ENCODE measurements around the gene EFNA4. TPM values are rescaled to one million over a fixed set of nuclear protein-coding genes. Genes with fewer than 3 reads are reported as not detected.

The EFNA4 gene
- total RNA-seq, 1 donor from 2014 or later = 10.7 TPM

DNA sequence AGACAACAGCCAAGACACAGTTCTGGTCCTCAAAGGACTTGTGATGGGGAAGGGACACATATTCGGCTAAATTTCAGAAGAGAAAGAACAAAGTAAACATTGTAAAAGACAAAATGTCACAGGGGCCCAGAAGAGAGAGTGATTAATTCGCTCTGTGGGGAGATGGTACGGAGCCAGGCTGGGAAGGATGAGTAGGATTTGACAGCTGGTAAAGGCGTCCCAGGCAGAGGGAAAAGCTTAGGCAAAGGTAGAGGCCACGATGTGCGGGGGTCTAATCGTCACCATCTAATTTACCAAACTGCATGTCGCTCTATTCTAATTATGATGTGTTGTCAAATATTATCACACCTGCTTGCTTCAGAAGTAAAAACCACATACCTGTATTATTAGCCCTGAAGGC lies 46.8 kb downstream of the EFNA4 start:
- H3K27me3 ChIP-seq = peaks cover 10% of the 10 kb centered on the region
- no peak for TF ChIP-seq EZH2 (IDR thresholded peaks at IDR 0.05)
- no peak for TF ChIP-seq EZH2phosphoT487 (IDR thresholded peaks at IDR 0.05)
- TF ChIP-seq, protein P1, sequence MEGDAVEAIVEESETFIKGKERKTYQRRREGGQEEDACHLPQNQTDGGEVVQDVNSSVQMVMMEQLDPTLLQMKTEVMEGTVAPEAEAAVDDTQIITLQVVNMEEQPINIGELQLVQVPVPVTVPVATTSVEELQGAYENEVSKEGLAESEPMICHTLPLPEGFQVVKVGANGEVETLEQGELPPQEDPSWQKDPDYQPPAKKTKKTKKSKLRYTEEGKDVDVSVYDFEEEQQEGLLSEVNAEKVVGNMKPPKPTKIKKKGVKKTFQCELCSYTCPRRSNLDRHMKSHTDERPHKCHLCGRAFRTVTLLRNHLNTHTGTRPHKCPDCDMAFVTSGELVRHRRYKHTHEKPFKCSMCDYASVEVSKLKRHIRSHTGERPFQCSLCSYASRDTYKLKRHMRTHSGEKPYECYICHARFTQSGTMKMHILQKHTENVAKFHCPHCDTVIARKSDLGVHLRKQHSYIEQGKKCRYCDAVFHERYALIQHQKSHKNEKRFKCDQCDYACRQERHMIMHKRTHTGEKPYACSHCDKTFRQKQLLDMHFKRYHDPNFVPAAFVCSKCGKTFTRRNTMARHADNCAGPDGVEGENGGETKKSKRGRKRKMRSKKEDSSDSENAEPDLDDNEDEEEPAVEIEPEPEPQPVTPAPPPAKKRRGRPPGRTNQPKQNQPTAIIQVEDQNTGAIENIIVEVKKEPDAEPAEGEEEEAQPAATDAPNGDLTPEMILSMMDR (IDR thresholded peaks at IDR 0.05) = no peak
- Mint-ChIP-seq H3K27me3 (ENCODE audit: insufficient read depth, low read depth) (peaks cover 10% of the 10 kb centered on the region), H3K27ac (no peak overlapping the region), H3K4me3 (no peak overlapping the region), H3K9me3 (no peaks in the 10 kb centered on the region), H3K4me1 (peaks cover 10% of the 10 kb centered on the region), H3K36me3 (no peaks in the 10 kb centered on the region)
- no peak overlapping the region for H3K4me3 ChIP-seq
- H3K9me3 ChIP-seq (ENCODE audit: low read depth) = no peaks in the 10 kb centered on the region
- H3F3A ChIP-seq (ENCODE audit: low read depth) = no peaks in the 10 kb centered on the region
- no peaks in the 10 kb centered on the region for H3K36me3 ChIP-seq
- H3K9ac ChIP-seq = no peak overlapping the region
- no peak for DNase-seq (ENCODE audit: low spot score)
- no peaks in the 10 kb centered on the region for H4K20me1 ChIP-seq (ENCODE audit: low read depth)
- no peaks in the 10 kb centered on the region for H3K4me1 ChIP-seq
- no peak overlapping the region for H2AFZ ChIP-seq (replicated peaks)
- no peaks in the 10 kb centered on the region for H3K79me2 ChIP-seq (ENCODE audit: low read depth)
- no peak overlapping the region for H3K27ac ChIP-seq
- no peak overlapping the region for H3K4me2 ChIP-seq

DNA sequence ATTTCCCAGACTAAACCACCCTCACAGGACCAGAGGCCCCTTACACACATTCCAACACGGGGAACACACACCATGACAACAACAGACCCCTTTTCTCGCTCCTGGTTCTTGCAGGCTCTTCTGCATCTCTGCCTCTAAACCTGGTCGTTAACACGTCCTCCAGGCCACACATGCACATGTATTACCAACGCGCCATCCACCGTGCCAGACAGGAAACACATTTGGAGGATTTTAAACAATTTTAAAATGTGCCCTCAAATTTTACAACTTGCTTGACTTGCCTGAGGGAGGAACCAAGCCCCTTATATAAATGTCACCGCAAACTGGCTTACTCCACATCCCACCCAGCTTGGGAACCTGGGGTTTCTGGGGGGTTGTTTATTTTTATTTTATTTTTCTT lies 47.3 kb downstream of the EFNA4 start:
- H3K4me1 ChIP-seq = no peaks in the 10 kb centered on the region
- peaks cover 10% of the 10 kb centered on the region for H3K27me3 ChIP-seq
- H3K27ac ChIP-seq = no peak overlapping the region
- TF ChIP-seq, protein P1 (IDR thresholded peaks at IDR 0.05) = no peak
- TF ChIP-seq EZH2phosphoT487 (IDR thresholded peaks at IDR 0.05) (no peak), EZH2 (IDR thresholded peaks at IDR 0.05) (no peak)
- no peak overlapping the region for H3K27ac Mint-ChIP-seq
- no peaks in the 10 kb centered on the region for H3K36me3 ChIP-seq
- H3K4me3 Mint-ChIP-seq = no peak overlapping the region
- H3K4me3 ChIP-seq = no peak overlapping the region
- H3K9me3 ChIP-seq (ENCODE audit: low read depth) = no peaks in the 10 kb centered on the region
- no peaks in the 10 kb centered on the region for H3K36me3 Mint-ChIP-seq
- no peak overlapping the region for H2AFZ ChIP-seq (replicated peaks)
- peaks cover 7% of the 10 kb centered on the region for H3K4me1 Mint-ChIP-seq
- H3K9me3 Mint-ChIP-seq = no peaks in the 10 kb centered on the region
- no peaks in the 10 kb centered on the region for H3K79me2 ChIP-seq (ENCODE audit: low read depth)
- no peak for DNase-seq (ENCODE audit: low spot score)
- no peaks in the 10 kb centered on the region for H4K20me1 ChIP-seq (ENCODE audit: low read depth)
- H3K9ac ChIP-seq = no peak overlapping the region
- no peak overlapping the region for H3K4me2 ChIP-seq
- H3K27me3 Mint-ChIP-seq (ENCODE audit: insufficient read depth, low read depth) = peaks cover 10% of the 10 kb centered on the region
- H3F3A ChIP-seq (ENCODE audit: low read depth) = no peaks in the 10 kb centered on the region

DNA sequence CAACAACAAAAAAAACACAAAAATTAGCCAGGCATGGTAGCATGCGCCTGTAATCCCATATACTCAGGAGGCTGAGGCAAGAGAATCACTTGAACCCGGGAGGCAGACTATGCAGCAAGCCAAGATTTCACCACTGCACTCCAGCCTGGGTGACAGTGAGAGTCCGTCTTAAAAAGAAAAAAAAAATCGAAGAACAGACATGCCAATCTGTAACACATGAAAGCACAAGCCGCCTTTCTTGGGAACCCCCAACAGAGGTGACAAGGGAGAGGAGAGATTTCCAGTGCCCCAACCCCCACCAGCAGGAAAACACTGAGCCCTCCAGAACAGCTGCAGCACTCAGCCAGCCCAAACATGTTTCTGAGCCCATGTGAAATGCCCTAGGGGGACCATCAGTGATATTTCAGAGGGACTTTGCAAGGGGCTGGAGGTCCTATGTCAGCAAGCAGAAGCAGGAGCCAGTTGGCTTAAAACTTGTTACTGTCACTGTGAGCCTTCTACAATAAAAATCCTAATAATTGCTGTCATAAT lies 50.0 kb downstream of the EFNA4 start:
- no peak overlapping the region for H3K27ac ChIP-seq
- H2AFZ ChIP-seq (replicated peaks) = no peak overlapping the region
- no peaks in the 10 kb centered on the region for H3K36me3 Mint-ChIP-seq
- H3K79me2 ChIP-seq (ENCODE audit: low read depth) = no peaks in the 10 kb centered on the region
- no peaks in the 10 kb centered on the region for H3K4me1 ChIP-seq
- no peak for DNase-seq (ENCODE audit: low spot score)
- H3K4me3 ChIP-seq = no peak overlapping the region
- no peaks in the 10 kb centered on the region for H3F3A ChIP-seq (ENCODE audit: low read depth)
- no peaks in the 10 kb centered on the region for H4K20me1 ChIP-seq (ENCODE audit: low read depth)
- no peaks in the 10 kb centered on the region for H3K9me3 ChIP-seq (ENCODE audit: low read depth)
- H3K9me3 Mint-ChIP-seq = no peaks in the 10 kb centered on the region
- peaks cover 6% of the 10 kb centered on the region for H3K27me3 ChIP-seq
- H3K27ac Mint-ChIP-seq = no peak overlapping the region
- no peak overlapping the region for H3K9ac ChIP-seq
- H3K4me2 ChIP-seq = no peak overlapping the region
- H3K4me1 Mint-ChIP-seq = peaks cover 7% of the 10 kb centered on the region
- peaks cover 5% of the 10 kb centered on the region for H3K27me3 Mint-ChIP-seq (ENCODE audit: insufficient read depth, low read depth)
- H3K4me3 Mint-ChIP-seq = no peak overlapping the region
- no peaks in the 10 kb centered on the region for H3K36me3 ChIP-seq
- TF ChIP-seq EZH2 (IDR thresholded peaks at IDR 0.05) = no peak
- TF ChIP-seq, protein P1 (IDR thresholded peaks at IDR 0.05) = no peak
- no peak for TF ChIP-seq EZH2phosphoT487 (IDR thresholded peaks at IDR 0.05)
